ENCODE results near the gene KRTAP5-5. TPM values are rescaled to one million over a fixed set of nuclear protein-coding genes. Genes with fewer than 3 reads are reported as not detected.

The KRTAP5-5 gene
- total and polyA plus RNA-seq, 8 donors = not detected

- H3K4me3 ChIP-seq = no peak overlapping the region
- intact Hi-C loops (cut with DNase I) = no loop called here
- DNase-seq (no peak), ATAC-seq (no peak)
- H3K27ac ChIP-seq = no peak overlapping the region
- no peaks in the 10 kb centered on the region for H3K36me3 ChIP-seq
- no peaks in the 10 kb centered on the region for H3K9me3 ChIP-seq
- TF ChIP-seq CTCF (IDR thresholded peaks at IDR 0.05) = no peak
- H3K4me1 ChIP-seq = no peaks in the 10 kb centered on the region
- peaks cover 14 to 72% of the 10 kb centered on the region in 2 donors for H3K27me3 ChIP-seq
These were observed 44.9 kb downstream of the KRTAP5-5 start for GRCh38 chr11:1674173-1675131.

DNA sequence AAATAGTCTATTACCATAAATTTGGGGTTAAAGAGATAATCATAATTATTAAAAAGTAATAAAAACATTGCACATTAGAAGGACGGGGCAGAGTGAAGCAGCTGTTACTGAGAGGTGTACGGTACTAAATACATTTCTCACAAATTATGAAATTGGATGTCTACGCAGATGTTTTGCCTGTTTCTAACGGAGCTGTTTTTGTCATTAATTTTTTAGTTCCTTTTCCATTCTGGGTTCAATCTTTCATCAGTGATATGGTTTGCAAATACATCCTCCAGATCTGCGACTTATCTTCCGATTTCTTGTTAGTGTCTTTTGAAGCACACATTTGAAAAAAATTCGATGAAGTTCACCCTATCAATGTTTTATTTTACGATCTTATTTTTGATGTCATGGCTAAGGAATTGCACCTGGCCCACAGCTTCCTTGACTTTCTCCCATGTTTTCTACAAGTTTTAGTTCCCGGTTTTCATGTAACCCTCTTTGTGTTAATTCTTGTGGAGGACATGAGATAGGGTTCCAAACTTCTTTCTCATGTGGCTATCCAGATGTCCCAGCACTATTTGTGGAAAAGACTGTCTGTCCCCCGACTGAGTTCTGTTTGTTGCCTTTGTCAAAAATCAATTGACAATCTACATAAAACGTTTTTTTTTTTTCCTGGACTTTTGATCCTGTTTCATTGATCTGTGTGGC is 46.1 kb downstream of the KRTAP5-5 start:
- TF ChIP-seq CTCF (IDR thresholded peaks at IDR 0.05) = no peak
- Histone ChIP-seq H3K27ac (no peak overlapping the region), H3K36me3 (no peaks in the 10 kb centered on the region), H3K27me3 (peaks cover 14 to 73% of the 10 kb centered on the region in 2 donors), H3K9me3 (no peaks in the 10 kb centered on the region), H3K4me1 (no peaks in the 10 kb centered on the region), H3K4me3 (no peak overlapping the region)
- intact Hi-C loops (cut with DNase I) = no loop called here
- ATAC-seq = no peak
- DNase-seq = no peak

DNA sequence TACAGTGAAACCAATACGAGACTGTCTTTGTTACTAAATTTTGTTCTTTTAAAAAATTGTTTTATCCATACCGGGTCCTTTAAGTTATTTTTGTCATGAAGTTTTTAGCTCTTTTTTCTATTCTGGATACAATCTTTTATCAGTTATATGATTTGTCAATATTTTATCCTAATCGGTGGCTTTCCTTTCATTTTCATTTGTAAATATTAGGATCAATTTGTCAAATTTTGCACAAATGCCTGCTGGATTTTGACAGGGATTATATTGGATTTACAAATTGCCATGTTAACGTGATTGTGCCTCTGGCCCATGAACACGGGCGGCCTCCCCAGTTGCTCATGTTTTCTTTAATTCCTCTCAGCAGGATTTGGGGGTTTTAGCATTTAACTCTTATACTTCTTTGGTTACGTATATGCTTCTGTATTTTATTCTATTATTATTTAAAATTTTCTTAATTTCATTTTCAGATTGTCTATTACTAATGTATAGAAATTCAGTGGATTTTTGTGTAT is 46.7 kb downstream of the KRTAP5-5 start:
- ATAC-seq (no peak), DNase-seq (no peak)
- Histone ChIP-seq H3K27ac (no peak overlapping the region), H3K36me3 (no peaks in the 10 kb centered on the region), H3K4me1 (no peaks in the 10 kb centered on the region), H3K9me3 (no peaks in the 10 kb centered on the region), H3K4me3 (no peak overlapping the region), H3K27me3 (peaks cover 14 to 79% of the 10 kb centered on the region in 2 donors)
- no peak for TF ChIP-seq CTCF (IDR thresholded peaks at IDR 0.05)
- intact Hi-C loops (cut with DNase I) = no loop called here

GRCh38 chr11:1679881-1680280 is 50.3 kb downstream of the KRTAP5-5 start:
- Histone ChIP-seq H3K36me3 (no peaks in the 10 kb centered on the region), H3K27me3 (peaks cover 10 to 53% of the 10 kb centered on the region in 2 donors), H3K4me3 (no peak overlapping the region), H3K27ac (no peak overlapping the region), H3K9me3 (no peaks in the 10 kb centered on the region), H3K4me1 (no peaks in the 10 kb centered on the region)
- DNase-seq = no peak
- TF ChIP-seq CTCF (IDR thresholded peaks at IDR 0.05) = no peak
- intact Hi-C loops (cut with DNase I) = no loop called here
- ATAC-seq = no peak

Other genes starting within 250 kb of the KRTAP5-5 start
- under 1 TPM; 0.13 to 0.32 TPM for gene BRSK2, start 239.8 kb upstream of the KRTAP5-5 start, total RNA-seq
- 1 to 10 TPM in 2 of 6 donors, under 1 TPM in 4; 0.39 to 1.1 (median 0.83) TPM for gene BRSK2, start 239.8 kb upstream of the KRTAP5-5 start, polyA plus RNA-seq (ENCODE audit: insufficient read length in 6 of 6)
- gene MOB2, start 143.0 kb upstream of the KRTAP5-5 start, total RNA-seq = 10 to 100 TPM; 38.6 to 41.3 TPM
- 10 to 100 TPM; 36.1 to 39.9 (median 37.1) TPM for gene MOB2, start 143.0 kb upstream of the KRTAP5-5 start, polyA plus RNA-seq (ENCODE audit: insufficient read length in 6 of 6)
- gene DUSP8, start 57.5 kb upstream of the KRTAP5-5 start, total RNA-seq = 10 to 100 TPM in 1 of 2 donors, 1 to 10 TPM in 1; 9.9 to 21.8 TPM
- gene DUSP8, start 57.5 kb upstream of the KRTAP5-5 start, polyA plus RNA-seq (ENCODE audit: insufficient read length in 6 of 6) = 1 to 10 TPM in 5 of 6 donors, under 1 TPM in 1; 0.80 to 2.0 (median 1.6) TPM
- gene KRTAP5-1, start 44.5 kb upstream of the KRTAP5-5 start, total RNA-seq = not detected
- gene KRTAP5-1, start 44.5 kb upstream of the KRTAP5-5 start, polyA plus RNA-seq (ENCODE audit: insufficient read length in 6 of 6) = under 1 TPM in 1 of 6 donors, not detected in 5; 0.21 TPM
- not detected for gene KRTAP5-2, start 31.5 kb upstream of the KRTAP5-5 start, total RNA-seq
- not detected for gene KRTAP5-2, start 31.5 kb upstream of the KRTAP5-5 start, polyA plus RNA-seq (ENCODE audit: insufficient read length in 6 of 6)
- gene KRTAP5-3, start 21.3 kb upstream of the KRTAP5-5 start, total RNA-seq = not detected
- not detected for gene KRTAP5-3, start 21.3 kb upstream of the KRTAP5-5 start, polyA plus RNA-seq (ENCODE audit: insufficient read length in 6 of 6)
- gene KRTAP5-4, start 7.6 kb upstream of the KRTAP5-5 start, total RNA-seq = not detected
- not detected for gene KRTAP5-4, start 7.6 kb upstream of the KRTAP5-5 start, polyA plus RNA-seq (ENCODE audit: insufficient read length in 6 of 6)
- not detected for gene KRTAP5-6, start 67.4 kb downstream of the KRTAP5-5 start, total RNA-seq
- not detected for gene KRTAP5-6, start 67.4 kb downstream of the KRTAP5-5 start, polyA plus RNA-seq (ENCODE audit: insufficient read length in 6 of 6)
- 10 to 100 TPM in 1 of 2 donors, 1 to 10 TPM in 1; 3.4 to 16.5 TPM for gene IFITM10, start 120.8 kb downstream of the KRTAP5-5 start, total RNA-seq
- gene IFITM10, start 120.8 kb downstream of the KRTAP5-5 start, polyA plus RNA-seq (ENCODE audit: insufficient read length in 6 of 6) = under 1 TPM in 5 of 6 donors, not detected in 1; 0.07 to 0.24 (median 0.11) TPM
- gene CTSD, start 134.2 kb downstream of the KRTAP5-5 start, total RNA-seq = 1,000 to 10,000 TPM; 1,902 to 2,455 TPM
- gene CTSD, start 134.2 kb downstream of the KRTAP5-5 start, polyA plus RNA-seq (ENCODE audit: insufficient read length in 6 of 6) = 100 to 1,000 TPM; 124 to 171 (median 145) TPM
- gene SYT8, start 205.2 kb downstream of the KRTAP5-5 start, total RNA-seq = 1 to 10 TPM; 6.0 to 8.8 TPM
- 1 to 10 TPM in 2 of 6 donors, under 1 TPM in 4; 0.21 to 1.9 (median 0.82) TPM for gene SYT8, start 205.2 kb downstream of the KRTAP5-5 start, polyA plus RNA-seq (ENCODE audit: insufficient read length in 6 of 6)
- gene TNNI2, start 209.2 kb downstream of the KRTAP5-5 start, total RNA-seq = 1 to 10 TPM; 3.4 to 8.5 TPM
- gene TNNI2, start 209.2 kb downstream of the KRTAP5-5 start, polyA plus RNA-seq (ENCODE audit: insufficient read length in 6 of 6) = under 1 TPM in 5 of 6 donors, not detected in 1; 0.24 to 0.74 (median 0.32) TPM
- 10 to 100 TPM; 29.8 to 76.6 TPM for gene LSP1, start 223.3 kb downstream of the KRTAP5-5 start, total RNA-seq
- gene LSP1, start 223.3 kb downstream of the KRTAP5-5 start, polyA plus RNA-seq (ENCODE audit: insufficient read length in 6 of 6) = 1 to 10 TPM; 5.9 to 8.8 (median 7.0) TPM

Data from left lung (tissue), 10 donors.